Measurements from ENCODE around the gene ARID1B. TPM values are rescaled to one million over a fixed set of nuclear protein-coding genes. Genes with fewer than 3 reads are reported as not detected.

ARID1B gene
- total RNA-seq, 1 experiment from 2014 or later, result 60.3 TPM

DNA sequence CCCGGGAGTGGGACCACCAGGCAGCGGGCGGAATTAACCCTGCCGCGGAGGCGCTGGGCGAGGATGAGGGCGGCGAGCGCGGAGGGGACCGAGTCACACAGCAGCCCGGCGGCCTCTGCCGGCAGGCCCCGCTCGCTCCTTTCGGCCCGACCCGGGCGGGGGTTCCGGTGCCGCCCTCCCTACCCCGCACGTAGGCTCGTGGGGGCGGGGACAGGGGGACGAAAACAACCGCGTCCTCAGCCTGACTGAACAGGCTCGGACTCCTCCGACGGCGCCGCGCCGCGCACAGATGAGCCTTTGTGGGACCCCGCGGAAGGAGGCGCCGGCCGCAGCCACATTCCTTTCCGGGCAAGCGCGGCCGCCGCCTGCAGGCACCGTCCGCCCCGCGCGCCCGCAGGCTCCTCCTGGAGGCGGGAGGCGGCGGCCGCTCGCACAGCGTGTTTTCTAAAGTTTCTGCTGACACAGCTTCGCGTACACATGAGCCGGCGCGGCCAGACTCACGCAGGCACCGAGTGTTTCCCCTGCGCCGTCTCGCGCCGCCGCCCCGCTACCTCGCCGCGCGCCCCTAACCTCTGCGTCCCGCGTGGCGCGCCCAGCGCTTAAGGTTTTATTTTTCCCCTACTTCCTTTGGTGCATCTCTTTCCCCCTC is 244.3 kb downstream of the ARID1B start (continued):
- TF ChIP-seq, protein P1, sequence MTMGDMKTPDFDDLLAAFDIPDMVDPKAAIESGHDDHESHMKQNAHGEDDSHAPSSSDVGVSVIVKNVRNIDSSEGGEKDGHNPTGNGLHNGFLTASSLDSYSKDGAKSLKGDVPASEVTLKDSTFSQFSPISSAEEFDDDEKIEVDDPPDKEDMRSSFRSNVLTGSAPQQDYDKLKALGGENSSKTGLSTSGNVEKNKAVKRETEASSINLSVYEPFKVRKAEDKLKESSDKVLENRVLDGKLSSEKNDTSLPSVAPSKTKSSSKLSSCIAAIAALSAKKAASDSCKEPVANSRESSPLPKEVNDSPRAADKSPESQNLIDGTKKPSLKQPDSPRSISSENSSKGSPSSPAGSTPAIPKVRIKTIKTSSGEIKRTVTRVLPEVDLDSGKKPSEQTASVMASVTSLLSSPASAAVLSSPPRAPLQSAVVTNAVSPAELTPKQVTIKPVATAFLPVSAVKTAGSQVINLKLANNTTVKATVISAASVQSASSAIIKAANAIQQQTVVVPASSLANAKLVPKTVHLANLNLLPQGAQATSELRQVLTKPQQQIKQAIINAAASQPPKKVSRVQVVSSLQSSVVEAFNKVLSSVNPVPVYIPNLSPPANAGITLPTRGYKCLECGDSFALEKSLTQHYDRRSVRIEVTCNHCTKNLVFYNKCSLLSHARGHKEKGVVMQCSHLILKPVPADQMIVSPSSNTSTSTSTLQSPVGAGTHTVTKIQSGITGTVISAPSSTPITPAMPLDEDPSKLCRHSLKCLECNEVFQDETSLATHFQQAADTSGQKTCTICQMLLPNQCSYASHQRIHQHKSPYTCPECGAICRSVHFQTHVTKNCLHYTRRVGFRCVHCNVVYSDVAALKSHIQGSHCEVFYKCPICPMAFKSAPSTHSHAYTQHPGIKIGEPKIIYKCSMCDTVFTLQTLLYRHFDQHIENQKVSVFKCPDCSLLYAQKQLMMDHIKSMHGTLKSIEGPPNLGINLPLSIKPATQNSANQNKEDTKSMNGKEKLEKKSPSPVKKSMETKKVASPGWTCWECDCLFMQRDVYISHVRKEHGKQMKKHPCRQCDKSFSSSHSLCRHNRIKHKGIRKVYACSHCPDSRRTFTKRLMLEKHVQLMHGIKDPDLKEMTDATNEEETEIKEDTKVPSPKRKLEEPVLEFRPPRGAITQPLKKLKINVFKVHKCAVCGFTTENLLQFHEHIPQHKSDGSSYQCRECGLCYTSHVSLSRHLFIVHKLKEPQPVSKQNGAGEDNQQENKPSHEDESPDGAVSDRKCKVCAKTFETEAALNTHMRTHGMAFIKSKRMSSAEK (CRISPR knock-in tag; IDR thresholded peaks at IDR 0.05; ENCODE audit: borderline replicate concordance), result no peak
- TF ChIP-seq, protein P2, sequence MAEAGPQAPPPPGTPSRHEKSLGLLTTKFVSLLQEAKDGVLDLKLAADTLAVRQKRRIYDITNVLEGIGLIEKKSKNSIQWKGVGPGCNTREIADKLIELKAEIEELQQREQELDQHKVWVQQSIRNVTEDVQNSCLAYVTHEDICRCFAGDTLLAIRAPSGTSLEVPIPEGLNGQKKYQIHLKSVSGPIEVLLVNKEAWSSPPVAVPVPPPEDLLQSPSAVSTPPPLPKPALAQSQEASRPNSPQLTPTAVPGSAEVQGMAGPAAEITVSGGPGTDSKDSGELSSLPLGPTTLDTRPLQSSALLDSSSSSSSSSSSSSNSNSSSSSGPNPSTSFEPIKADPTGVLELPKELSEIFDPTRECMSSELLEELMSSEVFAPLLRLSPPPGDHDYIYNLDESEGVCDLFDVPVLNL (CRISPR knock-in tag; IDR thresholded peaks at IDR 0.05; ENCODE audit: borderline replicate concordance, low read depth), result no peak
- TF ChIP-seq RORB (CRISPR knock-in tag; IDR thresholded peaks at IDR 0.05) (no peak), ZNF416 (CRISPR knock-in tag; IDR thresholded peaks at IDR 0.05) (no peak), PRRX2 (CRISPR knock-in tag; IDR thresholded peaks at IDR 0.05) (0 out of 2 replicates have a peak, but pooled peaks have one; percentile 17), SOX15 (CRISPR knock-in tag; IDR thresholded peaks at IDR 0.05) (no peak), ZNF121 (CRISPR knock-in tag; IDR thresholded peaks at IDR 0.05) (no peak), EMX1 (CRISPR knock-in tag; IDR thresholded peaks at IDR 0.05) (no peak), FOXK1 (CRISPR knock-in tag; IDR thresholded peaks at IDR 0.05) (peak; percentile 85), ZNF263 (CRISPR knock-in tag; IDR thresholded peaks at IDR 0.05; ENCODE audit: low read depth) (no peak; the same call in 1 of the 2 replicates), GTF2I (CRISPR knock-in tag; conservative IDR thresholded peaks at IDR 0.05) (no peak), GABPB1 (CRISPR knock-in tag; IDR thresholded peaks at IDR 0.05) (peak; percentile 76), TCF7 (CRISPR knock-in tag; IDR thresholded peaks at IDR 0.05; ENCODE audit: low read depth) (0 out of 2 replicates have a peak, but pooled peaks have one; percentile 19), IRF2 (CRISPR knock-in tag; IDR thresholded peaks at IDR 0.05; ENCODE audit: borderline replicate concordance, low read depth) (no peak), CREB1 (CRISPR knock-in tag; IDR thresholded peaks at IDR 0.05) (no peak), TEAD1 (CRISPR knock-in tag; IDR thresholded peaks at IDR 0.05) (no peak; the same call in 1 of the 2 replicates), TEAD4 (CRISPR knock-in tag; IDR thresholded peaks at IDR 0.05) (0 out of 2 replicates have a peak, but pooled peaks have one; percentile 18), NFE2L1 (CRISPR knock-in tag; IDR thresholded peaks at IDR 0.05) (0 out of 2 replicates have a peak, but pooled peaks have one; percentile 9)
- TF ChIP-seq, protein P3, sequence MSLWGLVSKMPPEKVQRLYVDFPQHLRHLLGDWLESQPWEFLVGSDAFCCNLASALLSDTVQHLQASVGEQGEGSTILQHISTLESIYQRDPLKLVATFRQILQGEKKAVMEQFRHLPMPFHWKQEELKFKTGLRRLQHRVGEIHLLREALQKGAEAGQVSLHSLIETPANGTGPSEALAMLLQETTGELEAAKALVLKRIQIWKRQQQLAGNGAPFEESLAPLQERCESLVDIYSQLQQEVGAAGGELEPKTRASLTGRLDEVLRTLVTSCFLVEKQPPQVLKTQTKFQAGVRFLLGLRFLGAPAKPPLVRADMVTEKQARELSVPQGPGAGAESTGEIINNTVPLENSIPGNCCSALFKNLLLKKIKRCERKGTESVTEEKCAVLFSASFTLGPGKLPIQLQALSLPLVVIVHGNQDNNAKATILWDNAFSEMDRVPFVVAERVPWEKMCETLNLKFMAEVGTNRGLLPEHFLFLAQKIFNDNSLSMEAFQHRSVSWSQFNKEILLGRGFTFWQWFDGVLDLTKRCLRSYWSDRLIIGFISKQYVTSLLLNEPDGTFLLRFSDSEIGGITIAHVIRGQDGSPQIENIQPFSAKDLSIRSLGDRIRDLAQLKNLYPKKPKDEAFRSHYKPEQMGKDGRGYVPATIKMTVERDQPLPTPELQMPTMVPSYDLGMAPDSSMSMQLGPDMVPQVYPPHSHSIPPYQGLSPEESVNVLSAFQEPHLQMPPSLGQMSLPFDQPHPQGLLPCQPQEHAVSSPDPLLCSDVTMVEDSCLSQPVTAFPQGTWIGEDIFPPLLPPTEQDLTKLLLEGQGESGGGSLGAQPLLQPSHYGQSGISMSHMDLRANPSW (CRISPR knock-in tag; conservative IDR thresholded peaks at IDR 0.05; ENCODE audit: low read depth), result no peak
- TF ChIP-seq, protein P4, sequence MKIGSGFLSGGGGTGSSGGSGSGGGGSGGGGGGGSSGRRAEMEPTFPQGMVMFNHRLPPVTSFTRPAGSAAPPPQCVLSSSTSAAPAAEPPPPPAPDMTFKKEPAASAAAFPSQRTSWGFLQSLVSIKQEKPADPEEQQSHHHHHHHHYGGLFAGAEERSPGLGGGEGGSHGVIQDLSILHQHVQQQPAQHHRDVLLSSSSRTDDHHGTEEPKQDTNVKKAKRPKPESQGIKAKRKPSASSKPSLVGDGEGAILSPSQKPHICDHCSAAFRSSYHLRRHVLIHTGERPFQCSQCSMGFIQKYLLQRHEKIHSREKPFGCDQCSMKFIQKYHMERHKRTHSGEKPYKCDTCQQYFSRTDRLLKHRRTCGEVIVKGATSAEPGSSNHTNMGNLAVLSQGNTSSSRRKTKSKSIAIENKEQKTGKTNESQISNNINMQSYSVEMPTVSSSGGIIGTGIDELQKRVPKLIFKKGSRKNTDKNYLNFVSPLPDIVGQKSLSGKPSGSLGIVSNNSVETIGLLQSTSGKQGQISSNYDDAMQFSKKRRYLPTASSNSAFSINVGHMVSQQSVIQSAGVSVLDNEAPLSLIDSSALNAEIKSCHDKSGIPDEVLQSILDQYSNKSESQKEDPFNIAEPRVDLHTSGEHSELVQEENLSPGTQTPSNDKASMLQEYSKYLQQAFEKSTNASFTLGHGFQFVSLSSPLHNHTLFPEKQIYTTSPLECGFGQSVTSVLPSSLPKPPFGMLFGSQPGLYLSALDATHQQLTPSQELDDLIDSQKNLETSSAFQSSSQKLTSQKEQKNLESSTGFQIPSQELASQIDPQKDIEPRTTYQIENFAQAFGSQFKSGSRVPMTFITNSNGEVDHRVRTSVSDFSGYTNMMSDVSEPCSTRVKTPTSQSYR (CRISPR knock-in tag; IDR thresholded peaks at IDR 0.05), result peak; percentile 26; the same call in 1 of the 2 replicates
- TF ChIP-seq, protein P5, sequence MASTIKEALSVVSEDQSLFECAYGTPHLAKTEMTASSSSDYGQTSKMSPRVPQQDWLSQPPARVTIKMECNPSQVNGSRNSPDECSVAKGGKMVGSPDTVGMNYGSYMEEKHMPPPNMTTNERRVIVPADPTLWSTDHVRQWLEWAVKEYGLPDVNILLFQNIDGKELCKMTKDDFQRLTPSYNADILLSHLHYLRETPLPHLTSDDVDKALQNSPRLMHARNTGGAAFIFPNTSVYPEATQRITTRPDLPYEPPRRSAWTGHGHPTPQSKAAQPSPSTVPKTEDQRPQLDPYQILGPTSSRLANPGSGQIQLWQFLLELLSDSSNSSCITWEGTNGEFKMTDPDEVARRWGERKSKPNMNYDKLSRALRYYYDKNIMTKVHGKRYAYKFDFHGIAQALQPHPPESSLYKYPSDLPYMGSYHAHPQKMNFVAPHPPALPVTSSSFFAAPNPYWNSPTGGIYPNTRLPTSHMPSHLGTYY (CRISPR knock-in tag; IDR thresholded peaks at IDR 0.05), result no peak; the same call in 1 of the 2 replicates
- TF ChIP-seq, protein P6, sequence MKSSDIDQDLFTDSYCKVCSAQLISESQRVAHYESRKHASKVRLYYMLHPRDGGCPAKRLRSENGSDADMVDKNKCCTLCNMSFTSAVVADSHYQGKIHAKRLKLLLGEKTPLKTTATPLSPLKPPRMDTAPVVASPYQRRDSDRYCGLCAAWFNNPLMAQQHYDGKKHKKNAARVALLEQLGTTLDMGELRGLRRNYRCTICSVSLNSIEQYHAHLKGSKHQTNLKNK (CRISPR knock-in tag; IDR thresholded peaks at IDR 0.05), result no peak
- TF ChIP-seq, protein P7, sequence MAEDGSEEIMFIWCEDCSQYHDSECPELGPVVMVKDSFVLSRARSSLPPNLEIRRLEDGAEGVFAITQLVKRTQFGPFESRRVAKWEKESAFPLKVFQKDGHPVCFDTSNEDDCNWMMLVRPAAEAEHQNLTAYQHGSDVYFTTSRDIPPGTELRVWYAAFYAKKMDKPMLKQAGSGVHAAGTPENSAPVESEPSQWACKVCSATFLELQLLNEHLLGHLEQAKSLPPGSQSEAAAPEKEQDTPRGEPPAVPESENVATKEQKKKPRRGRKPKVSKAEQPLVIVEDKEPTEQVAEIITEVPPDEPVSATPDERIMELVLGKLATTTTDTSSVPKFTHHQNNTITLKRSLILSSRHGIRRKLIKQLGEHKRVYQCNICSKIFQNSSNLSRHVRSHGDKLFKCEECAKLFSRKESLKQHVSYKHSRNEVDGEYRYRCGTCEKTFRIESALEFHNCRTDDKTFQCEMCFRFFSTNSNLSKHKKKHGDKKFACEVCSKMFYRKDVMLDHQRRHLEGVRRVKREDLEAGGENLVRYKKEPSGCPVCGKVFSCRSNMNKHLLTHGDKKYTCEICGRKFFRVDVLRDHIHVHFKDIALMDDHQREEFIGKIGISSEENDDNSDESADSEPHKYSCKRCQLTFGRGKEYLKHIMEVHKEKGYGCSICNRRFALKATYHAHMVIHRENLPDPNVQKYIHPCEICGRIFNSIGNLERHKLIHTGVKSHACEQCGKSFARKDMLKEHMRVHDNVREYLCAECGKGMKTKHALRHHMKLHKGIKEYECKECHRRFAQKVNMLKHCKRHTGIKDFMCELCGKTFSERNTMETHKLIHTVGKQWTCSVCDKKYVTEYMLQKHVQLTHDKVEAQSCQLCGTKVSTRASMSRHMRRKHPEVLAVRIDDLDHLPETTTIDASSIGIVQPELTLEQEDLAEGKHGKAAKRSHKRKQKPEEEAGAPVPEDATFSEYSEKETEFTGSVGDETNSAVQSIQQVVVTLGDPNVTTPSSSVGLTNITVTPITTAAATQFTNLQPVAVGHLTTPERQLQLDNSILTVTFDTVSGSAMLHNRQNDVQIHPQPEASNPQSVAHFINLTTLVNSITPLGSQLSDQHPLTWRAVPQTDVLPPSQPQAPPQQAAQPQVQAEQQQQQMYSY (CRISPR knock-in tag; IDR thresholded peaks at IDR 0.05), result no peak
